Measurements from ENCODE around the gene SMC1B.
"Not testable (repeated sequence)": the region's sequence is repeated elsewhere in the genome, so short reads cannot be mapped to it uniquely, and the experiment has no call there.

Gene SMC1B, protein sequence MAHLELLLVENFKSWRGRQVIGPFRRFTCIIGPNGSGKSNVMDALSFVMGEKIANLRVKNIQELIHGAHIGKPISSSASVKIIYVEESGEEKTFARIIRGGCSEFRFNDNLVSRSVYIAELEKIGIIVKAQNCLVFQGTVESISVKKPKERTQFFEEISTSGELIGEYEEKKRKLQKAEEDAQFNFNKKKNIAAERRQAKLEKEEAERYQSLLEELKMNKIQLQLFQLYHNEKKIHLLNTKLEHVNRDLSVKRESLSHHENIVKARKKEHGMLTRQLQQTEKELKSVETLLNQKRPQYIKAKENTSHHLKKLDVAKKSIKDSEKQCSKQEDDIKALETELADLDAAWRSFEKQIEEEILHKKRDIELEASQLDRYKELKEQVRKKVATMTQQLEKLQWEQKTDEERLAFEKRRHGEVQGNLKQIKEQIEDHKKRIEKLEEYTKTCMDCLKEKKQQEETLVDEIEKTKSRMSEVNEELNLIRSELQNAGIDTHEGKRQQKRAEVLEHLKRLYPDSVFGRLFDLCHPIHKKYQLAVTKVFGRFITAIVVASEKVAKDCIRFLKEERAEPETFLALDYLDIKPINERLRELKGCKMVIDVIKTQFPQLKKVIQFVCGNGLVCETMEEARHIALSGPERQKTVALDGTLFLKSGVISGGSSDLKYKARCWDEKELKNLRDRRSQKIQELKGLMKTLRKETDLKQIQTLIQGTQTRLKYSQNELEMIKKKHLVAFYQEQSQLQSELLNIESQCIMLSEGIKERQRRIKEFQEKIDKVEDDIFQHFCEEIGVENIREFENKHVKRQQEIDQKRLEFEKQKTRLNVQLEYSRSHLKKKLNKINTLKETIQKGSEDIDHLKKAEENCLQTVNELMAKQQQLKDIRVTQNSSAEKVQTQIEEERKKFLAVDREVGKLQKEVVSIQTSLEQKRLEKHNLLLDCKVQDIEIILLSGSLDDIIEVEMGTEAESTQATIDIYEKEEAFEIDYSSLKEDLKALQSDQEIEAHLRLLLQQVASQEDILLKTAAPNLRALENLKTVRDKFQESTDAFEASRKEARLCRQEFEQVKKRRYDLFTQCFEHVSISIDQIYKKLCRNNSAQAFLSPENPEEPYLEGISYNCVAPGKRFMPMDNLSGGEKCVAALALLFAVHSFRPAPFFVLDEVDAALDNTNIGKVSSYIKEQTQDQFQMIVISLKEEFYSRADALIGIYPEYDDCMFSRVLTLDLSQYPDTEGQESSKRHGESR

DNA sequence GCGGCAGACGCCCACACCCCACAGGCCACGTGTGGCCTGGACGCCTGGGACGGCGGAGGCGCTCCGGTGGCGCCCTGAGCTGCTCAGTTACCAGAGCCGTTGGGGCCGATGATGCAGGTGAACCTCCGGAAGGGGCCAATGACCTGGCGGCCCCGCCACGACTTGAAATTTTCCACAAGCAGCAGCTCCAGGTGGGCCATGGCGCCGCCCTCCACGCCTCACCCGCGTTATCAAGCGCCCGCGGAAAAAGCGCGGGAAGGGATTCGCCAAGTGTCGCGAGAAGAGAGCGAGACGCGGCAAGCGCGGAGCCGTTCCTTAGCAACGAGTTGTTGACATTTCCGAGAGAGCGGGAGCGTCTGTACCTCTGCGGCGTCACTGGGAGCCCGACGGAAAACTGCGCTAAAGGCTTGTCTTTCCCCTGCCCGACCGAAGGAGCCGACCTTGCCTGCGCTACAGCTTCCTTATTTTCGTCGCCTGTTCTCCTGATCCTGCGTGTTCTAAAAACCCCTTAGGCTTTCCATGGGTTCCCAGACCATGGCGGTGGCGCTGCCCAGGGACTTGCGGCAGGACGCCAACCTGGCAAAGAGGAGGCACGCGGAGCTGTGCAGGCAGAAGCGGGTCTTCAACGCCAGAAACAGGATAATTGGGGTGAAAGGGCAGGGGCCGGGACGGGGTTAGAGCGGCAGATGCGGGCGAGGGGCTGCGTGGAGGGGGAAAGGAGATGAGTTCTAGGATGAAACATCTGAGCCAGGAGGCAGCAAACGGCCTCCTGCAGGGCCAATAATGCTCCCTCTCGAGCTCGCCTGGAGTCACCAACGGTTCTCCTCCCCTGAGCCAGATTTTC lies at the start of gene SMC1B, which contains the start of gene RIBC2:
Gene SMC1B, minus strand, starts transcription at position 232 of the 844 bp plus-strand sequence. Its CDS starts 32 bp downstream, at position 200.
Gene RIBC2, plus strand, starts transcription at position 326 of the 844 bp plus-strand sequence. Its CDS starts 194 bp downstream, at position 520.
- no peak for DNase-seq

DNA sequence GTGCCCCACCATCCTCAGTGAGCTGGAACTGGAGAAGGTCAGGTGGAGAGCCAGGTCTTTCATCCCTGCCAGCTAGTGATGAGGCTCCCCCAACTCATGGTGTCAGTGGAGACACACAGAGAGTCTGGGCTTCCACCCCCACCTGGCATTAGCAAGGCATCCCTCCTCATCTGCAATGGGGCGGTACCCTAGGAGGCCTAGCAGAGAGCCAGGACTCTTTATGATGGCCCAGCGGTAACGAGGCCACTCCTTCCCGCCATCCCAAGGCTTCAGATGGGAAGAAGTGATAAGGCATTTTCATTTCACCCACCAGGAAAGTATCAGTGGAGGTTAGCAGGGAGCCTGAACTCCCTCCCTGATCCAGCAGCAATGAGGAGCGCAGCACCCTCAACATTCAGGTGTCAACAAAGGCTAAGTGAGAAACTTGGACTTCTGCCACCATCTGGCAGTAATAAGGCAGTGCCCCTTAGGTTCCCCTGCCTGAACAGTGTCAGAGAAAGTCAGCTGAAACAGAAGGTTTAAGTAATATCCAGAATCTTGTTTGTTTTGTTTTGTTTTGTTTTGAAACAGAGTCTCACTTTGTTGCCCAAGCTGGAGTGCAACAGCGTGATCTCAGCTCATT lies 48.7 kb upstream of the SMC1B start:
- no peak for DNase-seq

DNA sequence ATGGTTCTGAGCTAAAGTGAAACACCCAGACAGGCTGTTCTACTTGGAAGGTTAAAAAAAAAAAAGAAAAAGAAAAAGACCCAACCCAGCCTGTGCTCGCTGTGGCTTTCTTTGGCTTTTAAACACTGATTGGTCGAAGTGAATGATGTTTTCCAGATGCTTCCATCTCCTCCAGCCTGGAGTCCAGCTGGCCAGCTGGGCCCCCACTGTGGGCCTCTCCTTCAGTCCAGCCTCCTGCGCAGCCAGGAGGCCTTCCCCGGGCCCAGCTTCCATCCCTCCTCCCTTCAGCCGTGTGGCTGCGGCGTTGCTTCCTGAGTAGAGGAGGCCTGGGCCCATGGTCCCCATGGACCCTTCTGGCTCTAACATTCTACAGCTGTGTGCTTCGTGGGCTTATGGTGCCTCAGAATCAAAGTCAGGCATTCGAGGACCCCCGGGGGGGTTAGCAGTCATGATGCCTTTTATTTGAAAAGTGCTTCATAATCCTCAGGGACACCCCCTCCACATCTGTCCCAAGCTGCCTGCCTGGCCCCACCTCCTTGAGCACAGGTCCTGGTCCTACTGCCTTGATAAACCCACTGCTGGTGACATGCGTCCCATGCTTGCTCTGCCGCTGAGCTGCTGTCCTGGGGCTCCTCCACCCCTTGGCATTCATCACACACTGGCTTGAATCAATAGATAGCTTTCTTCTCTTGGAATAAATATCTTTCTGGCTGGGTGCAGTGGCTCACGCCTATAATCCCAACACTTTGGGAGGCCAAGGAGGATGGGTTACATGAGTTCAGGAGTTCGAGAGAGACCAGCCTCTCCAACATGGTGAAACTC lies 47.1 kb upstream of the SMC1B start:
- DNase-seq, result no peak

DNA sequence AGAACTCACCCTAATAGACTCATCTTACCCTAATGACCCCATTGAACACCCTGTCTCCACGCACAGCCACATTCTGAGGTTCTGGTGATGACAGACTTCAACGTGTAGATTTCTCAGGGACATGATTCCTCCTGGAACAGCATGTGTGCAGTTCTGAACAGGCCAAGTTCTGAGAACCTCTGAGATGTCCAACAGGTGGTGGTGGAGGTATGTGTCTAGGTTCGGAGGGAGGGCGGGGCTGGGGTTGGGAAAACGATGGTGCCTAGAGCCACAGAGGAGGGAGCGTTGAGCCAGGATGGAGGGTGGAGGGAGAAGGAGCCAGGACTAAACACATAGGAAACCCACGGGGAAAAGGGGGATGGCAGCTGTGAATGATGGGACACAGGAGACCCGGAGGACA lies 45.8 kb upstream of the SMC1B start:
- no peak for DNase-seq

DNA sequence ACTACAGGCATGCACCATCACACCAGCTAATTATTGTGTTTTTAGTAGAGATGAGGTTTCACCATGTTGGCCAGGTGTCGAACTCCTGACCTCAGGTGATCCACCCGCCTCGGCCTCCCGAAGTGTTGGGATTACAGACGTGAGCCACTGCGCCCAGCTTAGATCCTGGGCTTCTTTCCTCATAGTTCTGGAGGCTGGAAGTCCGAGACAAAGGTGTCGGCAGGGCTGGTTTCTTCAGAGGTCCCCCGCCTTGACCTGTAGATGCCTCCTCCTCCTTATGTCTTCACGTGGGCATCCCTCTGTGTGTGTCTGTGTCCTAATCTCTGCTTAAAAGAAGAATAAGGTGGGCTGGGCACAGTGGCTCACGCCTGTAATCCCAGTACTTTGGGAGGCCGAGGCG lies 45.1 kb upstream of the SMC1B start:
- DNase-seq, result no peak

DNA sequence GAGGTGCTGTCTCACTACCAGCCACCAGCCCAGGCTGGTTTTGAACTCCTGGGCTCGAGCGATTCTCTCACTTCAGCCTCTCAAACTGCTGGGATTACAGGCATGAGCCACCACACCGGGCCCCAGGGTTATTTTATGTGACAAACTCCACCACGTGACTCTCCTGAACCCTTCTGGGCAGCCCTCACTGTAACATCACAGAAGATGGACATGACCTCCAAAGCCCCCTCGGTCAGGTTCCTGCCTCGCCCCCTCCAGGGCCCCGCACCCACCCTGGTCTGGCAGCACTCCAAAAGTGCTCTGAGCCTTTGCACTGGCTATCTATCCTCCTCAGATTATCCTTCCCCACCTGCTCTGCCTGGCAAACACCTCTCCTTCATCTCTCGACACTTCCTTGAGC lies 43.4 kb upstream of the SMC1B start:
- no peak for DNase-seq

DNA sequence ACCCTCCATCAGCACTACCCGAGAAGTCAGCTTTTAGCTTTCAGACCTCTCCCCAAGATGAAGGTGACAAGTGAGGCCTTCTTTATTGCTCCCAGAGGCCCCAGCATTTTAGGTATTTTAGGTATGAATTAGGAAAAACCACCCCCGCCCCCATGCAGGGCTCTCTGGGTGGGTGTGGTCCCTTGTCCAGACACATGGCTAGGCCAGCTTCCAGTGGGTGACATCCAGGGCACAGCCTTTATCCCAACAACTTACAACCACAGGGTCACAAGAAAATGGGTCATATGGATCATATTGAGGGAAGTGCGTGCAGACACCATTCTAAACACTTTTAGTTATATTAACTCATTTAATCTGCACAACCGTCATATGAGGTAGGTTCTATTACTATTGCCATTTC lies 42.2 kb upstream of the SMC1B start:
- no peak for DNase-seq

DNA sequence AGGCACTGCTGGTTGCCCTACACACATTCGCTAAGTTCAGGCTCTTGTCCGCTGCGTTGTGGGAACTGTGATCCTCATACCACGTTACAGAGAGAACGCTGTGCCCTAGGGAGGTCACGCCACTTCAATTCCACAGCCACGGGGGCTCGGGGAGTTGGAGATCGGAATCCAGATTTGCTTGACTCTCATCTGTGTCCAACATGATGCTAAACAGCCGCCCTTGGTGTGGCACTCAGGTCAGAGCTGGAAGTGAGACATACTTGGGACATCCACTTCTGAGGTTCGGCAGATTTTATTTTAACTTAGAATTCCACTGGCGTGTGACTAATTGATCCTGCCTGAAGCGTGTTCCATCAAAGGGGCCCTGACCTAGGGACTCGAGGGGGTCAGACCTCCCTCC lies 41.8 kb upstream of the SMC1B start:
- no peak for DNase-seq

DNA sequence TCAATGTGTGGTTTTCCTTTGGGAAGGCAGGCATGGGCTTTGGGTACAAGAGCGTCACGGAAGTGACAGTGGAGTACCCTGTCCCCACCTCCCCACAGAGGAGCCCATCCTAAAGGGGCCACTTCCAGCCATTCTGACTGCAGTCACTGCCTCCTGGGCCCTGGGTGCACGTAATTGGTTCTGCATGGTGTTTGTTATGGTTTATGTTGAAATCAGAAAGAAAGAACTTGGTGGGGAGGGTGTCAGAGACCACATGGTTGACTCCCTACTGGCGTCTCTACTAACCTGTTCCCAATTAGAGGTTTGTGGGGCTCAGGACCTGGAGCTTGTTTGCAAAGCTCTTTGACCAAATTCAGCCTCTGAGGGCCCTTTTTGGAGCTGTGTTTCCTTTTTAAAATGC lies 40.9 kb upstream of the SMC1B start:
- no peak for DNase-seq

DNA sequence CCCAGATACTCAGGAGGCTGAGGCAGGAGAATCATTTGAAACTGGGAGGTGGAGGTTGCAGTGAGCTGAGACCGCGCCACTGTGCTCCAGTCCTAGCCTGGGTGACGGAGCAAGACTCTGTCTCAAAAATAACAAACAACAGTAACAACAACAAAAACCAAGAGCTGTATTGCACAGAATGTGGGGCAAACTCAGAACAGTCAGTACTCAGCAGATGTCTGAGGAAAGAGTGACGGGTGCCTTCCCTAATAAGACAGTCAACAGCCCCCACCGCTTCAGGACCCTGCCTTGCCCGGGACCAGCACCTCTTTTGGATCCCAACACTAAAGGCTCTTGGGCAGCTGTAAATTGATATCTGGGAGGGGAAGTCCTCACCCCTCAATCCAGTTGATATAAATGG lies 40.4 kb upstream of the SMC1B start:
- DNase-seq, result no peak

DNA sequence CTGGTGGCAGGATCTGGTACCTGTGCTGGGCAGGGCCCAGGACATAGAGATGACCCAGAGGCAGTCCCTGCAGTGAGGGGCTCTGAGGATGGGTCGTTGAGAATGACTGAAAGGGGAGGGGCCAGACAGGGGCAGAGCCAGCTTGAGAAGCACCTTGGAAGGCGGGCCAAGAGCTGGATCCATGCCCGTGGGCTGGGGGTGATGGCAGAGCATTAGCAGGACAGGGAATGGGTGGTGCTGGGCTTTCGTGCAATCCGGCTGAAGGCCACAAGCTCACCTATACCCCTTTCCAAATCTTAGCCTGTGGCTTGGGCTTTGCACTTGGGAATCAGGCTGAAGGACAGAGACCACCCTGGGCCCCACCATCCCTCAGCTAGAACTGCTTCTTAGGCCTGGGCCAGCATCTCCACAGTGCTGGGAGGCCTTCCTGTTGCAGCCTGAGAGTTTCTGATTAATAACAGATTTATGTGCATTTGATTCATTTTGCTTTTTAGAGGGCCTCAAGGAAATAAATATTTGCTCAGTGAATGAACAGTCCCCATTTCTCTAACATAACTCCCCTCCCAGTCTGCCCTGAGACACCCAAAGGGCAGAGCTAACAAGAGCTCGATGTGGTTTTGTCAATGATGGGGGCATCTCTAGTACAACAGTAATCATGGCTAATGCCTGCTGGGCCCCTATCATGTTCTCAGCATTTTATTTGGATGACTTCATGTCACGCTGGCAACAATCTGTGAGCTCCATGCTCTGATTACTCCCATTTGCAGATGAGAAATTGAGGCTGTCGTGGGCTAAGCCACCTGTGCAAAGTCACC lies 39.4 kb upstream of the SMC1B start:
- no peak for DNase-seq

DNA sequence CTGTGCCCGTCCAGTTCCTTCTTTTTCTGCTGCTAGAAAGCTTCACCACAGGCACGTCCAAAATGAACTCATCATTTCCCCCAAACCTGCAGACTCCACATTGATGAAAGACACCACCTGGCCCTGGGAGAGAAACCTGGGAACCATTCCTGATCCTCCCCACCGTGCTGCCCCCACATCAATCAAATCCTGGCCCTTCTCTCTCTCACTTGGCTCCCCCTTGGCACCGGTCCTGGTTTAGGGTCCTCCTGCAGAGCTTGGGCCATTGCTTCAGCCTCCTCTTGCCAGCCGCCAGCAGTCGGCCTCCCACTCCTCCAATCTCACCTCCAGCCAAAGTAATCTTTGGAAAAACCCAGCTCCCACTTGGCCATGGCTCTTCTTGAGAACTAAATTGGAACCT lies 38.6 kb upstream of the SMC1B start:
- no peak for DNase-seq

DNA sequence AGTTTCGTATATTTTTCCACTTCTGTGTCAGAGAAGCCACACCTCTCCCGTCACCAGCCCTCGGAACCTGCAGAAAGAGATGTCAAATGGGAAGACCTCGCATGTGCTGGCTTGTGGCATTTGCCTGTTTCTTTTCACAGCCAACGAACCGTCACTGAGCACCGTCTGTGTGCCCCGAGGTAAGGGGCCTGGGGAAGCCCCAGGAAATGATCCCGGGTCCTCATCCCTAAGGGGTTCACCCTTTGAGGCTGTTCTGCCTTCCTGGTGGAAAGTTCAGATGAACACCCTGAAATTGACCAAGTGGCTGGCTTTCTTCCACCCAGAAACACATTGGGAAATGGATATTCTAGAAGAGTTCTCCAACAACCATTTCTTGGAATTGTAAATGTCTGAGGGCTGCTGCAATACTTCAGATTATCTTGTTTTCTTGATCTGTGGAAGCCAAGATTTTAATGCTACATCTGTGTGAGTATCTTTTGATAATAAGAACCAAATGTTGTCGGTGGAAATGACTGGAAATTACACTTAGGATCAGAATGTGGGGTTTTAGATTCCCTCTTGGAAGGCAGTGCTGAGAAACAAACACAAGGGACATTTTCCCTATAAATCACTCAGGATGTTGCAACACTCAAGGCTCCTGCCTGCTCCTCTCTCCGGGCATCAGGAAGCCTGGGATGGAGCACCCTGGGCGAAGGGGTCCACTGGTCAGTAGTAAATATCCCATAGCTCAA lies 37.7 kb upstream of the SMC1B start:
- DNase-seq, result no peak

DNA sequence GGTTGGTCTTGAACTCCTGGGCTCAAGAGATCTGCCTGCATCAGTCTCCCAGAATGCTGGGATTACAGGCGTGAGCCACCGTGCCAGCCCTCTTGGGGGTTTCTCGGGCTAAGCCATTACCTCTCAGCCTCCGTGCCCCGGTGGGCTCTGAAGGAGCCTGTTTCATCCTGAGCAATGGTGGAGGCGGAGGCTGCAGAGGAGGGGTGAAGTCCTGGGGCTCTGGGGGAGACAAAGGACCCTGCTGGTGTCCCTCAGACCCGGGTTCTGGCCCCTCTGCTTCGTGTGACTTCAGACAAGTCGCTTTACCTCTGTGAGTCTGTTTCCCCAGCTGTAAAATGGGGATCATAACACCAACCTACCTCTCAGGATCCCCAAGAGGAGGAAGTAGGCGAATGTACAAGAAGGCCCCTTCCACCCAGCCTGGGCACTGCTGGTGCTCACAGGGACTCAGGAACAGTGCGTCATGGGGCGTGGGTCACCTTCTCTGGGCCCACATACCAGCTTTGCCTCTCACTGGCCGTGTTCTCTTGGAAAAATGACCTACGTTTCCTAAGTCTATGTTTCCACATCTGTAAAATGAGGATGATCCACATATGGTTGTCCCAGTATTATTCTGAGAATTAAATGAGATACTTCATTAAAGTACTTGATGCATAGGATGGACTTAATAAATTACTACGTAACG lies 36.8 kb upstream of the SMC1B start:
- DNase-seq, result no peak

DNA sequence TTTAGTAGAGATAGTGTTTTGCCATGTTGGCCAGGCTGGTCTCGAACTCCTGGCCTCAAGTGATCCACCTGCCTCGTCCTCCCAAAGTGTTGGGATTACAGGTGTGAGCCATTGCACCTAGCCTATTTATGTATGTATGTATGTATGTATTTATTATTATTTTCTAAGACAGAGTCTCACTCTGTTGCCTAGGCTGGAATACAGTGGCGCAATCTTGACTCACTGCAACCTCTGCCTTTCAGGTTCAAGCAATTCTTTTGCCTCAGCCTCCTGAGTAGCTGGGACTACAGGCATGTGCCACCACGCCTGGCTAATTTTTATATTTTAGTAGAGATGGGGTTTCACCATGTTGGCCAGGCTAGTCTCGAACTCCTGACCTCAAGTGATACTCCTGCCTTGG lies 36.0 kb upstream of the SMC1B start:
- DNase-seq, result not testable (repeated sequence)

DNA sequence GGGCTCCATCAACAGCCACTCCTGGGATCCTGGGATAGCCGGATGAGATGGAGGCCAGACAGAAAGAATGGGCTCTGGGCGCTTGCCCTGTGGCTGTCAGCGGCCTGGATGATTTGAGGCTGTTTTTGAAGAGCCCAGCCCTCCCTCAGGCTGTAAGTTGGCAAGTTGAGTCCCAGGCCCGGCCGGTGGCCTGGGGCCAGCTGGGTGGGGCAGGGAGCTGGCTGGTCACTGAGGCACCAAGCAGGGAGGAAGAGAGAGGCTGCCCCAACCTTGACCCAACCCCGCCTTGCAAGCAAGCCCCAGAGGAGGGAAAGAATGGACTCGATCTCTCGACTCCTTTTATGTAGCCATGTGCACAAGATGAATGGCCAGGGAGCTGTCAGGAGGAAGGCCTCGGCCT lies 35.0 kb upstream of the SMC1B start:
- DNase-seq, result no peak

DNA sequence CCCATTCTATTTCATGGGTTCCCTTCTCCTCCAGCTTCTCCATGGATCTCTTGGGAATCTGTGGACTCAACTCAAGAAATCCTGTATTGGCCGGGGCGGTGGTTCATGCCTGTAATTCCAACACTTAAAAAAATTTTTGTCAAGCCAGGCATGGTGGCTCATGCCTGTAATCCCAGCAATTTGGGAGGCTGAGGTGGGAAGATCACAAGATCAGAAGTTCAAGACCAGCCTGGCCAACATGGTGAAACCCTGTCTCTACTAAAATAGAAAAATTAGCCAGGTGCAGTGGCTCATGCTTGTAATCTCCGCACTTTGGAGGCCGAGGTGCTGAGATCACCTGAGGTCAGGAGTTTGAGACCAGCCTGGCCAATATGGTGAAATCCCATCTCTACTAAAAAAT lies 34.2 kb upstream of the SMC1B start:
- DNase-seq, result not testable (repeated sequence)

DNA sequence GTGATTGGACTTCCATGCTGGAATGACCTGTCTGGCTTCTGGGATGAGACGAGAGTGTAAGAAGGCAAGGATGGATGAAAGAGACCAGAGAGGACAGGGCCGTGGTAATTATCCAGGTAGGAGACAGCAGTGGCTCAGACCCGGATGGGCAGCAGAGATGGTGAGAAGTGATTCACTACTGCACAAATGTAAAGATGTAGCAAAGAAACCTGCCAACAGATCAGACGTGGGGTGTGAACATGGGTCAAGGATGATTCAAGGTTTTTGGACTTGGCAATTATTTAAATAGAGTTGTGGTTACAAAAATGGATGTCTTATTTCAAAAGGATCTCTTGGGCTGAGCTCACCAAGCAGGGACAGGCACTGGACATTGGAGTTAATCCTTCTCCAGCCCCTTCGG lies 32.8 kb upstream of the SMC1B start:
- no peak for DNase-seq

All from GDM1 (cell line).